Activated CD4-positive, alpha-beta T cell treated with anti-CD3 and anti-CD28 coated beads for 24 hours (primary cell): ENCODE measurements around the gene FNTB.

ENCODE experiments used
- DNase-seq, 2 donors: peaks; one replicate each; pipeline ENCODE4 v3.0.0-alpha.2; 2020; ENCODE audit warnings: low read depth in 2 of 2

The FNTB gene

GRCh38 chr14:64986648-64987437, at the start of gene FNTB:
Gene FNTB, plus strand, starts transcription at chr14:64986895. Its CDS starts 59 bp downstream, at chr14:64986954.
- peak; percentile 83 for DNase-seq

- DNase-seq, result no peak
These were observed 49.4 kb upstream of the FNTB start for GRCh38 chr14:64937171-64937820.

GRCh38 chr14:64937821-64938193, 48.9 kb upstream of the FNTB start:
- DNase-seq, result no peak

GRCh38 chr14:64938972-64939816, 47.5 kb upstream of the FNTB start:
- DNase-seq, result no peak

GRCh38 chr14:64939817-64940190, 46.9 kb upstream of the FNTB start:
- DNase-seq, result no peak

- no peak for DNase-seq
These were observed 46.3 kb upstream of the FNTB start for GRCh38 chr14:64940336-64940910.

GRCh38 chr14:64942531-64943111, 44.1 kb upstream of the FNTB start, which contains the start of gene GPX2:
Gene GPX2, minus strand, starts transcription at chr14:64942745. Its CDS starts 19 bp downstream, at chr14:64942726.
- no peak for DNase-seq

GRCh38 chr14:64943556-64943955, 43.1 kb upstream of the FNTB start:
- DNase-seq, result no peak

- no peak for DNase-seq
These were observed 42.7 kb upstream of the FNTB start for GRCh38 chr14:64944041-64944440.

GRCh38 chr14:64944861-64945260, 41.8 kb upstream of the FNTB start:
- no peak for DNase-seq

GRCh38 chr14:64945431-64946178, 41.1 kb upstream of the FNTB start:
- DNase-seq, result no peak

GRCh38 chr14:64946310-64947045, 40.2 kb upstream of the FNTB start:
- no peak for DNase-seq

- no peak for DNase-seq
These were observed 38.7 kb upstream of the FNTB start for GRCh38 chr14:64947710-64948611.

- no peak for DNase-seq
These were observed 38.0 kb upstream of the FNTB start for GRCh38 chr14:64948612-64949210.

GRCh38 chr14:64950889-64951288, 35.8 kb upstream of the FNTB start:
- no peak for DNase-seq

- DNase-seq, result no peak
These were observed 35.4 kb upstream of the FNTB start for GRCh38 chr14:64951291-64951690.

GRCh38 chr14:64951724-64952123, 35.0 kb upstream of the FNTB start:
- no peak for DNase-seq

- DNase-seq, result no peak
These were observed 33.9 kb upstream of the FNTB start for GRCh38 chr14:64952598-64953309.
